B cell (primary cell): ENCODE data around the gene TM6SF1. TPM values are rescaled to one million over a fixed set of nuclear protein-coding genes. Genes with fewer than 3 reads are reported as not detected.

Source experiments
- ATAC-seq: fragments of 200-7000 bp; cut with Tn5 transposase; one replicate; pipeline ENCODE4 v1.10.0; 2021; ENCODE audit warnings: low read depth, mild to moderate bottlenecking, moderate number of reproducible peaks, moderate library complexity
- CTCF ChIA-PET: fragments of 350-600 bp; sonication (Branson Sonifier 250); formaldehyde crosslinking; loops from one replicate; lab custom pipeline; 2021; ENCODE audit warnings: antibody characterized with exemption, inconsistent platforms; lab: Charles Lee
- POLR2A ChIA-PET: fragments of 350-600 bp; sonication (Branson Sonifier 250); formaldehyde crosslinking; loops from one replicate; lab custom pipeline; 2021; ENCODE audit warnings: antibody characterized with exemption; lab: Charles Lee
- DNase-seq: peaks from one replicate; pipeline ENCODE4 v3.0.0; 2013
- H2AFZ ChIP-seq: 2 replicates; pipeline ENCODE4 v1.6.1; 2012; ENCODE audit warnings: mild to moderate bottlenecking, low read depth, low read length; ENCODE audit not compliant: insufficient read depth, poor library complexity, severe bottlenecking
- H3K27ac ChIP-seq, 2 donors: 1 replicate in 1 of 2; 2 replicates in 1 of 2; pipeline ENCODE4 v1.5.1; 2012 to 2013; ENCODE audit warnings: low read length in 2 of 2, mild to moderate bottlenecking in 2 of 2, moderate library complexity in 1 of 2
- H3K27me3 ChIP-seq, 4 experiments: fragments of 200-600 bp in 1 of 4; sonication (generic) in 1 of 4; replicated peaks in 1 of 4; 1 replicate in 2 of 4; 2 replicates in 2 of 4; pipeline versions ENCODE4 v1.6.1 to v1.7.0; 2013 to 2016; ENCODE audit warnings: low read length in 3 of 4, mild to moderate bottlenecking in 2 of 4, mixed read lengths in 1 of 4, moderate library complexity in 1 of 4; ENCODE audit not compliant: insufficient read depth in 4 of 4, control insufficient read depth in 3 of 4; ENCODE audit errors: control extremely low read depth in 1 of 4
- H3K36me3 ChIP-seq, 2 experiments: replicated peaks in 1 of 2; 1 replicate in 1 of 2; 2 replicates in 1 of 2; pipeline versions ENCODE4 v1.6.1 to v1.7.1; 2013; ENCODE audit warnings: low read length in 1 of 2; ENCODE audit not compliant: insufficient read depth in 2 of 2, control insufficient read depth in 1 of 2; ENCODE audit errors: control extremely low read depth in 1 of 2, extremely low read depth in 1 of 2
- H3K4me1 ChIP-seq, 2 donors: fragments of 200-600 bp in 1 of 2; sonication (generic) in 1 of 2; 1 replicate in 1 of 2; 2 replicates in 1 of 2; pipeline versions ENCODE4 v1.5.1 to v1.6.1; 2013 to 2017; ENCODE audit warnings: low read length in 2 of 2; ENCODE audit not compliant: control insufficient read depth in 2 of 2, insufficient read depth in 2 of 2
- H3K4me2 ChIP-seq: replicated peaks from 2 replicates; pipeline ENCODE3; 2012; ENCODE audit warnings: mild to moderate bottlenecking, low read depth, low read length; ENCODE audit not compliant: poor library complexity, severe bottlenecking
- H3K4me3 ChIP-seq, 5 experiments: fragments of 200-600 bp in 1 of 5; sonication (generic) in 1 of 5; 1 replicate in 3 of 5; 2 replicates in 2 of 5; pipeline versions ENCODE4 v1.5.1 to v1.7.0; 2011 to 2016; ENCODE audit warnings: low read length in 4 of 5, mild to moderate bottlenecking in 4 of 5, low read depth in 2 of 5, control low read depth in 1 of 5, moderate library complexity in 1 of 5; ENCODE audit not compliant: insufficient read depth in 1 of 5; ENCODE audit errors: control extremely low read depth in 1 of 5, extremely low read depth in 1 of 5
- H3K79me2 ChIP-seq: fragments of 200-600 bp; sonication (generic); one replicate; pipeline ENCODE4 v1.6.0; 2016; ENCODE audit warnings: low read length; ENCODE audit not compliant: control insufficient read depth, insufficient read depth
- H3K9ac ChIP-seq: fragments of 200-600 bp; sonication (generic); 2 replicates; pipeline ENCODE4 v1.6.1; 2017; ENCODE audit warnings: mild to moderate bottlenecking, low read length, moderate library complexity
- H3K9me3 ChIP-seq, 3 donors: one replicate each; pipeline versions ENCODE4 v1.6.1 to v1.7.1; 2013; ENCODE audit warnings: low read length in 2 of 3; ENCODE audit not compliant: control insufficient read depth in 2 of 3, insufficient read depth in 1 of 3; ENCODE audit errors: control extremely low read depth in 1 of 3
- H4K20me1 ChIP-seq: 2 replicates; pipeline ENCODE4 v1.6.0; 2012; ENCODE audit warnings: mild to moderate bottlenecking, low read length; ENCODE audit not compliant: insufficient read depth, control insufficient read depth, poor library complexity, severe bottlenecking
- H3K27ac Mint-ChIP-seq: one replicate; pipeline ENCODE4 v1.8.0; 2021; ENCODE audit warnings: mixed read lengths
- H3K27me3 Mint-ChIP-seq: one replicate; pipeline ENCODE4 v1.8.0; 2021; ENCODE audit warnings: mixed read lengths
- H3K4me1 Mint-ChIP-seq: one replicate; pipeline ENCODE4 v1.8.0; 2021; ENCODE audit warnings: mixed read lengths
- H3K4me3 Mint-ChIP-seq: one replicate; pipeline ENCODE4 v1.8.0; 2021; ENCODE audit warnings: mixed read lengths
- H3K9me3 Mint-ChIP-seq: one replicate; pipeline ENCODE4 v1.8.0; 2022; ENCODE audit warnings: mixed read lengths; ENCODE audit not compliant: insufficient read depth
- EZH2 ChIP-seq: IDR thresholded peaks from 2 replicates; pipeline ENCODE4 v1.6.1; 2012; ENCODE audit warnings: borderline replicate concordance, low read depth, mild to moderate bottlenecking, moderate library complexity, low read length; ENCODE audit not compliant: insufficient read depth, poor library complexity, severe bottlenecking
- WGBS: methylation state at CpG from one replicate; pipeline ENCODE4 v1.1.5; 2013; ENCODE audit warnings: missing lambda C conversion rate; ENCODE audit not compliant: insufficient coverage; 5-methylcytosine and 5-hydroxymethylcytosine counted together
- intact Hi-C: fragments of 100-400 bp; cut with micrococcal nuclease; formaldehyde crosslinking; loops from one replicate; pipeline ENCODE4 v1.10.0; 2022
- polyA plus RNA-seq: library from polyadenylated mRNA; depleted of rRNA; stranded (reverse); fragments of >200 nt; gene quantifications from 2 replicates; pipeline ENCODE4 v1.2.3, GENCODE V29; 2012
- total RNA-seq, 2 donors: library from RNA; stranded (reverse); fragments of 120-200 nt in 1 of 2; gene quantifications; 1 replicate in 1 of 2; 2 replicates in 1 of 2; pipeline versions ENCODE4 v1.2.3 to v1.2.4, GENCODE V29; 2013 to 2022
- TF ChIP-seq, protein P1 (sequence below): fragments of 200-600 bp; IDR thresholded peaks from one replicate; pipeline ENCODE4 v1.8.0; 2022; ENCODE audit warnings: antibody characterized with exemption, mild to moderate bottlenecking

TM6SF1 gene
- total and polyA plus RNA-seq, 2 donors (not counting 1 experiment from before 2014, with no cell fraction given), result 1.1 to 1.6 TPM

DNA sequence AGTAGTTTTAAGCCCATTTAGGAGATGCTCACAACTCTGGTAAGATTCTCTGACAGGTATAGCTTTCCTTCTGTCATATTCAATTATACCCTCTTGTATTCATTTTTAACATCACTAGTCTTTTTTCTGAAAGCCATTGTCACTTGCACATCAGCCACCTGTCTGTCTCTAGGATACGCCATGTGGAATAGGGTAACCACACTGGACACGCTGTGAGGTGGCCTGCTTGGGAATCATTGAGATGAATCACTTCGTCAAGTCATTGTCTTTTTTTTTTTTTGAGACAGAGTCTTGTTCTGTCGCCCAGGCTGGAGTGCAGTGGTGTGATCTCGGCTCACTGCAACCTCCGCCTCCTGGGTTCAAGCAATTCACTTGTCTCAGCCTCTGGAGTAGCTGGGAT, 7.4 kb downstream of the TM6SF1 start:
- Histone ChIP-seq H3K79me2 (no peaks in the 10 kb centered on the region), H3K27me3 (no peaks in the 10 kb centered on the region), H3K4me2 (no peak overlapping the region), H3K27ac (no peak overlapping the region), H3K36me3 (no peaks in the 10 kb centered on the region), H3K4me1 (no peaks in the 10 kb centered on the region), H2AFZ (no peak overlapping the region), H3K4me3 (no peak overlapping the region), H3K9me3 (no peaks in the 10 kb centered on the region), H4K20me1 (no peaks in the 10 kb centered on the region), H3K9ac (no peak overlapping the region)
- TF ChIP-seq, protein P1, sequence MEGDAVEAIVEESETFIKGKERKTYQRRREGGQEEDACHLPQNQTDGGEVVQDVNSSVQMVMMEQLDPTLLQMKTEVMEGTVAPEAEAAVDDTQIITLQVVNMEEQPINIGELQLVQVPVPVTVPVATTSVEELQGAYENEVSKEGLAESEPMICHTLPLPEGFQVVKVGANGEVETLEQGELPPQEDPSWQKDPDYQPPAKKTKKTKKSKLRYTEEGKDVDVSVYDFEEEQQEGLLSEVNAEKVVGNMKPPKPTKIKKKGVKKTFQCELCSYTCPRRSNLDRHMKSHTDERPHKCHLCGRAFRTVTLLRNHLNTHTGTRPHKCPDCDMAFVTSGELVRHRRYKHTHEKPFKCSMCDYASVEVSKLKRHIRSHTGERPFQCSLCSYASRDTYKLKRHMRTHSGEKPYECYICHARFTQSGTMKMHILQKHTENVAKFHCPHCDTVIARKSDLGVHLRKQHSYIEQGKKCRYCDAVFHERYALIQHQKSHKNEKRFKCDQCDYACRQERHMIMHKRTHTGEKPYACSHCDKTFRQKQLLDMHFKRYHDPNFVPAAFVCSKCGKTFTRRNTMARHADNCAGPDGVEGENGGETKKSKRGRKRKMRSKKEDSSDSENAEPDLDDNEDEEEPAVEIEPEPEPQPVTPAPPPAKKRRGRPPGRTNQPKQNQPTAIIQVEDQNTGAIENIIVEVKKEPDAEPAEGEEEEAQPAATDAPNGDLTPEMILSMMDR, result no peak
- no peak for TF ChIP-seq EZH2
- CTCF ChIA-PET, result no interaction called here
- DNase-seq (no peak), ATAC-seq (no peak)
- POLR2A ChIA-PET, result no interaction called here
- Mint-ChIP-seq H3K4me1 (peaks cover 2% of the 10 kb centered on the region), H3K27ac (no peak overlapping the region), H3K4me3 (no peak overlapping the region), H3K9me3 (no peaks in the 10 kb centered on the region), H3K27me3 (peaks cover 8% of the 10 kb centered on the region)
- intact Hi-C loops, result no loop called here
- WGBS, result 97% methylated on average over 3 of the region's 6 CpGs

DNA sequence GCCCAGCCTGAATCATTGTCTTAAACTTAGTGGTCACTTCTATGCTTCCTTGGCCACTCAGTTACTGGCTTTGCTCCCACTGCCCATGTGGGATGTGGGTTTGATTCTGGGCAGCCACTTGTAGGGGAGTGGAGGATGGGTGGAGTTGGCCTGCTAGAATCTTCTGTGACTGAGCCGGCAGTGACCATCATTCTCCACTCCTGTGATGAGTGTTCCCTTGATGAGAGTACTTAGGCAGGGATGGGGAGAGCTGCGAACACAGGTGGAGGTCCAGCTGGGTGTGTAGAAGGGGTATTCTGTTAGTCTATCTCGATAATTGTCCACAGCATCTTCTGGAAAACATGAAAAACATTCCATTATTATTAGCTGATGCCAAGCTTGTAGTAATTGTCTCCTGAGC, 8.0 kb downstream of the TM6SF1 start:
- whole genome bisulfite sequencing, result 89% methylated on average over 1 of the region's 3 CpGs
- intact Hi-C loops, result no loop called here
- CTCF ChIA-PET, result no interaction called here
- no peaks in the 10 kb centered on the region for H3K4me1 Mint-ChIP-seq
- H3K4me3 Mint-ChIP-seq, result no peak overlapping the region
- DNase-seq (no peak), ATAC-seq (no peak)
- H4K20me1 ChIP-seq, result no peaks in the 10 kb centered on the region
- no peaks in the 10 kb centered on the region for H3K79me2 ChIP-seq
- H3K4me2 ChIP-seq, result no peak overlapping the region
- no peak overlapping the region for H3K9ac ChIP-seq
- H2AFZ ChIP-seq, result no peak overlapping the region
- POLR2A ChIA-PET, result no interaction called here
- no peaks in the 10 kb centered on the region for H3K36me3 ChIP-seq
- no peak overlapping the region for H3K27ac Mint-ChIP-seq
- H3K27ac ChIP-seq, result no peak overlapping the region
- no peak for TF ChIP-seq EZH2
- TF ChIP-seq, protein P1, result no peak
- no peaks in the 10 kb centered on the region for H3K4me1 ChIP-seq
- H3K4me3 ChIP-seq, result no peak overlapping the region
- peaks cover 5% of the 10 kb centered on the region for H3K27me3 Mint-ChIP-seq
- H3K9me3 ChIP-seq, result no peaks in the 10 kb centered on the region
- no peaks in the 10 kb centered on the region for H3K9me3 Mint-ChIP-seq
- H3K27me3 ChIP-seq, result no peaks in the 10 kb centered on the region
